Stomach (tissue), 9 donors: Measurements from ENCODE around the gene ABRACL. TPM values are rescaled to one million over a fixed set of nuclear protein-coding genes. Genes with fewer than 3 reads are reported as not detected.

Source experiments
- DNase-seq, 2 donors: peaks; one replicate each; pipeline versions ENCODE4 v3.0.0 to v3.0.0-alpha.2; 2013 to 2019
- H3K27ac ChIP-seq, 5 donors: fragments of 200-600 bp in 4 of 5; sonication (generic) in 4 of 5; one replicate each; pipeline ENCODE4 v1.5.1; 2013 to 2019; ENCODE audit warnings: mild to moderate bottlenecking in 1 of 5, moderate library complexity in 1 of 5
- H3K27me3 ChIP-seq, 3 donors: fragments of 200-600 bp; sonication (generic); one replicate each; pipeline ENCODE4 v1.5.1; 2017 to 2019; ENCODE audit warnings: mixed run types in 1 of 3
- H3K36me3 ChIP-seq, 4 donors: fragments of 200-600 bp; sonication (generic); 1 replicate in 3 of 4; 2 replicates in 1 of 4; pipeline ENCODE4 v1.5.1; 2016 to 2019
- H3K4me1 ChIP-seq, 4 donors: fragments of 200-600 bp; sonication (generic); one replicate each; pipeline ENCODE4 v1.5.1; 2016 to 2019
- H3K4me3 ChIP-seq, 4 donors: fragments of 200-600 bp; sonication (generic) in 3 of 4; one replicate each; pipeline ENCODE4 v1.5.1; 2016 to 2019; ENCODE audit warnings: mild to moderate bottlenecking in 1 of 4
- H3K9me3 ChIP-seq, 4 donors: fragments of 200-600 bp; sonication (generic); one replicate each; pipeline ENCODE4 v1.5.1; 2016 to 2019
- CTCF ChIP-seq, 7 experiments: fragments of 450-650 bp in 4 of 7; fragments of 200-600 bp in 3 of 7; sonication (generic) in 3 of 7; IDR thresholded peaks; one replicate each; pipeline ENCODE4 v1.5.1; 2016 to 2019; ENCODE audit warnings: antibody characterized with exemption in 7 of 7, control low read depth in 2 of 7, mild to moderate bottlenecking in 1 of 7
- EP300 ChIP-seq: sonication (generic); formaldehyde crosslinking; IDR thresholded peaks from one replicate; pipeline ENCODE4 v1.6.1; 2017; ENCODE audit warnings: antibody characterized with exemption
- POLR2A ChIP-seq, 4 donors: fragments of 450-650 bp; IDR thresholded peaks; one replicate each; pipeline ENCODE4 v1.6.1; 2016; ENCODE audit warnings: antibody characterized with exemption in 4 of 4, control low read depth in 2 of 4, mild to moderate bottlenecking in 1 of 4, moderate library complexity in 1 of 4
- POLR2AphosphoS5 ChIP-seq, 3 donors: sonication (generic); formaldehyde crosslinking; IDR thresholded peaks; one replicate each; pipeline ENCODE4 v1.6.1; 2016; ENCODE audit warnings: antibody characterized with exemption in 3 of 3
- WGBS, 5 donors: extraction: QIAGEN DNeasy Blood & Tissue Kit in 3 of 5; methylation state at CpG; one replicate each; pipeline versions ENCODE4 v1.1.5 to v1.1.7; 2013 to 2018; 5-methylcytosine and 5-hydroxymethylcytosine counted together
- intact Hi-C: fragments of 100-400 bp; cut with DNase I; formaldehyde crosslinking; loops from one replicate; pipeline ENCODE4 v1.15.1; 2023; ENCODE audit warnings: low total_unique reads
- polyA plus RNA-seq, 3 donors: library from polyadenylated mRNA; stranded (reverse); fragments of 200-250 nt; gene quantifications; one replicate each; pipeline ENCODE4 v1.2.3, GENCODE V29; 2013
- total RNA-seq, 5 donors: library from RNA; depleted of rRNA; stranded (reverse); fragments of >200 nt; gene quantifications; one replicate each; pipeline versions ENCODE4 v1.1.0 to v1.2.3, GENCODE V29; 2014 to 2016
- donor health status: healthy with polysubstance abuse.
- donor health status: Bipolar disorder and iron deficiency.
- donor health status: healthy.

The ABRACL gene
- total and polyA plus RNA-seq, 8 donors, result 16.2 to 99.9 (median 40.7) TPM; not detected in 2

DNA sequence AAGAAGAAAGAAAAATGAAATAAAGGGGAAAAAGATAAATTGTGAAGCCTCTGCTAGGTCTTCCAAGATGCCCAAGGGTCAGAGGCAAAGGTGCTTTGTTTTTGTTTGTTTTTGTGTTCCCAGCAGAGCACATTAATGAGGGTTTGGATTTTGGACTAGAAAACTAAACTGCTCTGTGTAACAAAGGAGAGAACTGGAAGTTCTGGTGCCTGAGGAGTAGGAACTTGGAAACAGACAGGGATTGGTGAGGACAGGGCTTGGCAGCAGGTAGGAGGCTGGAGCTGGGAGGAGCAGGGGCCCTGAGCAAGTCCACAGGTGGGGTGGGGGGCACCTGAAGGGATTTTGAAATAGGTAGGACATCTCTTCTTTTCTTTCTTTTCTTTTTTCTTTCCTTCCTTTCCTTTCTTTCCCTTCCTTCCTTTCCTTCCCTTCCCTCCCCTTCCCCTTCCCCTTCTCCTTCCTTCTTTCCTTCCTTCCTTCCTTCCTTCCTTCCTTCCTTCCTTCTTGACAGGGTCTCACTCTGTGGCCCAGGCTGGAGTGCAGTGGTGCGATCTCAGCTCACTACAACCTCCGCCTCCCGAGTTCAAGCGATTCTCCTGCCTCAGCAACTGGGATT is 15.3 kb upstream of the ABRACL start:
- TF ChIP-seq POLR2AphosphoS5 (IDR thresholded peaks at IDR 0.05), result no peak
- no peak for TF ChIP-seq EP300
- no peak for TF ChIP-seq POLR2A (IDR thresholded peaks at IDR 0.05)
- TF ChIP-seq CTCF (IDR thresholded peaks at IDR 0.05), result no peak
- Histone ChIP-seq H3K4me3 (no peak overlapping the region), H3K9me3 (no peaks in the 10 kb centered on the region), H3K4me1 (peaks cover 9 to 26% (median 18%) of the 10 kb centered on the region in 4 donors), H3K36me3 (no peaks in the 10 kb centered on the region), H3K27me3 (no peaks in the 10 kb centered on the region), H3K27ac (peak overlapping the region in 3 of 5 donors; percentile 38 to 61 (median 49))
- 92 to 100% (median 97%) methylated on average over 4 of the region's 4 CpGs for WGBS, 5 donors
- DNase-seq, result no peak
- intact Hi-C loops, result no loop called here

GRCh38 chr6:139014945-139015344 is 13.6 kb upstream of the ABRACL start:
- TF ChIP-seq POLR2AphosphoS5 (IDR thresholded peaks at IDR 0.05) (peak in 2 of 3 donors; percentile 63 to 68), EP300 (no peak)
- Histone ChIP-seq H3K27ac (peak overlapping the region in 3 of 5 donors; percentile 51 to 59 (median 52)), H3K27me3 (no peaks in the 10 kb centered on the region), H3K4me1 (peaks cover 9 to 26% (median 18%) of the 10 kb centered on the region in 4 donors), H3K36me3 (no peaks in the 10 kb centered on the region), H3K9me3 (no peaks in the 10 kb centered on the region), H3K4me3 (no peak overlapping the region)
- intact Hi-C loops, result no loop called here
- DNase-seq, result peak; percentile 37 to 89
- WGBS, 5 donors, result 36 to 58% (median 39%) methylated on average over 3 of the region's 3 CpGs

- 62 to 72% (median 66%) methylated on average over 7 of the region's 7 CpGs for WGBS, 5 donors
- TF ChIP-seq POLR2A (IDR thresholded peaks at IDR 0.05), result no peak
- no peak for TF ChIP-seq POLR2AphosphoS5 (IDR thresholded peaks at IDR 0.05)
- TF ChIP-seq EP300, result no peak
- TF ChIP-seq CTCF (IDR thresholded peaks at IDR 0.05), result no peak
- intact Hi-C loops, result no loop called here
- Histone ChIP-seq H3K36me3 (no peaks in the 10 kb centered on the region), H3K9me3 (no peaks in the 10 kb centered on the region), H3K4me3 (no peak overlapping the region), H3K4me1 (peaks cover 9 to 26% (median 18%) of the 10 kb centered on the region in 4 donors), H3K27me3 (no peaks in the 10 kb centered on the region), H3K27ac (peak overlapping the region in 3 of 5 donors; percentile 24 to 59 (median 51))
- DNase-seq, result peak in 1 of 2 donors; percentile 35
These were observed 12.0 kb upstream of the ABRACL start for GRCh38 chr6:139016337-139017213.

GRCh38 chr6:139017227-139017626 is 11.3 kb upstream of the ABRACL start:
- peak in 1 of 2 donors; percentile 53 for DNase-seq
- WGBS, 5 donors, result 31 to 49% (median 46%) methylated on average over 3 of the region's 3 CpGs
- peaks cover 9 to 26% (median 18%) of the 10 kb centered on the region in 4 donors for H3K4me1 ChIP-seq
- no peak overlapping the region for H3K4me3 ChIP-seq
- no peaks in the 10 kb centered on the region for H3K27me3 ChIP-seq
- H3K27ac ChIP-seq, result peak overlapping the region in 1 of 5 donors; percentile 59
- no peaks in the 10 kb centered on the region for H3K9me3 ChIP-seq
- intact Hi-C loops, result no loop called here
- TF ChIP-seq POLR2AphosphoS5 (IDR thresholded peaks at IDR 0.05), result no peak
- TF ChIP-seq EP300, result no peak
- no peak for TF ChIP-seq CTCF (IDR thresholded peaks at IDR 0.05)
- no peak for TF ChIP-seq POLR2A (IDR thresholded peaks at IDR 0.05)
- H3K36me3 ChIP-seq, result no peaks in the 10 kb centered on the region
